GM21717 (cell line): Measurements from ENCODE around the gene THUMPD3.

Experiments used
- ATAC-seq: cut with Tn5 transposase; IDR thresholded peaks from one replicate; pipeline ENCODE4 v1.9.1; 2021; ENCODE audit warnings: mild to moderate bottlenecking, moderate library complexity; ENCODE audit not compliant: unreplicated experiment

THUMPD3 gene

GRCh38 chr3:9362731-9363530 is at the start of gene THUMPD3:
Gene THUMPD3, plus strand, starts transcription at chr3:9363054. Its CDS starts 2,015 bp downstream, at chr3:9365069.
- peak; percentile 97 for ATAC-seq

- ATAC-seq, result no peak
These were observed 48.1 kb upstream of the THUMPD3 start for GRCh38 chr3:9314796-9315195.

- ATAC-seq, result no peak
These were observed 45.9 kb upstream of the THUMPD3 start for GRCh38 chr3:9316881-9317361.

GRCh38 chr3:9322780-9323179 is 40.1 kb upstream of the THUMPD3 start:
- ATAC-seq, result no peak

GRCh38 chr3:9324944-9325343 is 37.9 kb upstream of the THUMPD3 start:
- no peak for ATAC-seq

GRCh38 chr3:9327578-9327977 is 35.3 kb upstream of the THUMPD3 start:
- ATAC-seq, result no peak

GRCh38 chr3:9330166-9330703 is 32.6 kb upstream of the THUMPD3 start:
- ATAC-seq, result no peak

GRCh38 chr3:9331171-9331570 is 31.7 kb upstream of the THUMPD3 start:
- ATAC-seq, result no peak

- ATAC-seq, result no peak
These were observed 30.4 kb upstream of the THUMPD3 start for GRCh38 chr3:9332250-9333030.

- no peak for ATAC-seq
These were observed 22.9 kb upstream of the THUMPD3 start for GRCh38 chr3:9339761-9340471.

- no peak for ATAC-seq
These were observed 22.4 kb upstream of the THUMPD3 start for GRCh38 chr3:9340472-9340902.

- no peak for ATAC-seq
These were observed 20.2 kb upstream of the THUMPD3 start for GRCh38 chr3:9342696-9343095.

- no peak for ATAC-seq
These were observed 19.7 kb upstream of the THUMPD3 start for GRCh38 chr3:9343115-9343514.

GRCh38 chr3:9345041-9345440 is 17.8 kb upstream of the THUMPD3 start:
- no peak for ATAC-seq

GRCh38 chr3:9346141-9346540 is 16.7 kb upstream of the THUMPD3 start:
- ATAC-seq, result no peak

- no peak for ATAC-seq
These were observed 15.8 kb upstream of the THUMPD3 start for GRCh38 chr3:9347081-9347480.

- ATAC-seq, result no peak
These were observed 15.0 kb upstream of the THUMPD3 start for GRCh38 chr3:9347887-9348286.

GRCh38 chr3:9349321-9350117 is 13.3 kb upstream of the THUMPD3 start:
- no peak for ATAC-seq

GRCh38 chr3:9351709-9352126 is 11.1 kb upstream of the THUMPD3 start:
- no peak for ATAC-seq
